ENCODE results near the gene MCC.

GRCh38 chr5:113022661-113023060 lies 465.6 kb downstream of the MCC start:
- TF ChIP-seq CTCF (conservative IDR thresholded peaks at IDR 0.05) (no peak), ZFX (IDR thresholded peaks at IDR 0.05) (no peak)
